ENCODE results near the gene HYDIN.
"Not testable (repeated sequence)": the region's sequence is repeated elsewhere in the genome, so short reads cannot be mapped to it uniquely, and the experiment has no call there.

HYDIN gene

DNA sequence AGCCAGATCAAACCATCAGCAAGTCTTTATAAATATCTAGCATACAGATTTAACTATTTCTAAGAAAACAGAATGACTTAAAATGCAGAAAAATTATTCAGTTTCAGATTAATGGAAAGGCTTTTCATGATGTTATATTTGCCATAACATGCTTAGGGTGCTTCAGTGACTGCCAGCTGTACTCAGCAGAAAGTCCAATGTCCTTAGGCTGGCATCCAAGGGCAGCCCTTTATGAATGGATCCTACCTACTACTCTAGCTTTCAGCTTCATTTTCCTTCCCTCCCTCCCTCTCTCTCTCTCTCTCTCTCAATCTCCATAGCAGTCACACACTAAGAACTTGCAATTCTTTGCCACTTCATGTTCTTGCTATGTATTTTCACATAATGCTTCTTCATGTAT is 124.6 kb downstream of the HYDIN start:
- DNase-seq = not testable (repeated sequence)

DNA sequence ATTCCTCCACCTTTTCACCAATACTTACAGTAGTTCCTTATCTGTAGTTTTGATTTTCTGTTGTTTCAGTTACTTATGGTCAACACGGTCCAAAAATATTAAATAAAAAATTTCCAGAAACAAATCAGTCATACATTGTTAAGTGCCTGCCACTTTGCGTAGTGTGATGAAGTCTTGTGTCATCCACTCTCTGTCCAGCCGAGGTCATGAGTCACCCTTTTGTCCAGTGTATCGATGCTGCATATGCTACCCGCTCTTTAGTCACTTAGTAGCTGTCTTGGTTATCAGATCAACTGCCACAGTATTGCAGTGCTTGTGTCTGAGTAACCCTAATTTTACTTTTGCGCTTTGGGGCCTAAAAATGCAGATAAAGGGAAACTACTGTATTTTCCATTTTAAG is 146.9 kb downstream of the HYDIN start:
- DNase-seq = not testable (repeated sequence)

DNA sequence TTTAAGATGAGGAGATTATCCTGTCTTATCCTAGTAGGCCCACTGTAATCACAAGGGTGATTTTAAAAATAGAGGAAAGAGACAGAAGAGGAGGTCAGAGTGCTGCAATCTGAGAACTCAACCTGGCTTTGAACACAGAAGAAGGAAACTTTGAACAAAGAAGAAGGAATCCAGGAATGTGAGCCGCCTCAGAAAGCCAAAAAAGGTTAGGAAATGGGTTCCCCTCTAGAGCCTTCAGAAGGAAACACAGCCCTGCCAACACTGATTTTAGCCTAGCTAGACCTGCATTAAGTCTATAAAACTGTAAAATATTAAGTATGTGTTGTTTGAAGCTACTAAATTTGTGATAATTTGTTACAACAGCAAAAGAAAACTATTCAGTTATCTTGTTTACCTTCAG is 149.7 kb downstream of the HYDIN start:
- DNase-seq = not testable (repeated sequence)

DNA sequence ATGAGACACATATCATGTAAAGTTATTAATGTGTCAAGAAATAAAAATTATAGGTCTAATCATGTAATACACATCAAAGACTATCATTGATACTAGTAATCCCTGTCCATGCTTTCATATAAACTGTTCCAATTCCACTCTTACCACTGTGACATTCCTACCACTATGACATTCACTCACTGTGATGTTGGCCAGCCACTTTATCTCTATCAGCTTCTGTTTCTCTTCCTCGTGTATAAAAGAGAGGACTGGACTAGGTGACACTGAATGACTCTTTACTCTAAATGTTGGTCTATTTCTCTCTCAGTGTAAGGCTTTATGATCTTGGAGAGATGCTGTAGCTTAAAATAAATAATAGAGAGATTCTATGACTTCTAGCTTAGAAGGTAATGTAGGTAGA is 150.3 kb downstream of the HYDIN start:
- not testable (repeated sequence) for DNase-seq

DNA sequence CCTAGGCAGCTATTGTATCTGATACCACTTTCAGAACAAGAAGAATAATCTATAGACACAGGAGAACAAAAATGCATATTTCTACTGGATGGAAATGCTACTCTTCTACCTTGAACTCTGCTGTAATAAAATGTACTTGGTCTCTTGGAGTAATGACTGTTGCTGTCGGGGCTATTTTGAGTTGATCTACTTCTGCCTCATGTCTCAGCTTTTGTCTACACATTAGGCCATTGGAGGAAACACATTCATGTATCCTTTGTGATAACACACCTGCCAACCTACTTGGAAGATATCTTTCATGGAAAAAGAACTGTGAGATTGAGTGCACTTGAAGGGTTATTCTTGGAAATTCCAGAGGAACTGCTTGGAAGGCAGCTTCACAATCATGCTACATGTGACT is 159.9 kb downstream of the HYDIN start:
- DNase-seq = not testable (repeated sequence)

DNA sequence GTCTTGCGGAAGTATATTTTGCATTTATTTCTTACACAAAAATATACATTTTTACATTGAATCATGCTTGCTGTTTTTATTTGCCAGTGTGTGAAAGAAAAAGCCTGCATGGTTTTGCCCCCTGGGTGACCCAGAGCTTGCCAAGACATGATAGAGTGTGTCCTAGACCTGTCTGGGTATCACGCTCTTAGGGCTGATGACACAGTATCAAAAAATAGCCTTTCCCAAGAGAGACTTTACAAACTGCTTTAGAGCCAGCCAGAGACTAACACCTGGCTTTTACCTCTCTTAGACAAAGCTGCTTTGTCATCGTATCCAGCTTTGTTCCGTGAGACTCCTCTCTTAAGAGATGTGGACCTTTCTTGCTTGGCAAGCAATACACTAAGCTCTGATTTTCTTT is 160.7 kb downstream of the HYDIN start:
- DNase-seq = not testable (repeated sequence)

DNA sequence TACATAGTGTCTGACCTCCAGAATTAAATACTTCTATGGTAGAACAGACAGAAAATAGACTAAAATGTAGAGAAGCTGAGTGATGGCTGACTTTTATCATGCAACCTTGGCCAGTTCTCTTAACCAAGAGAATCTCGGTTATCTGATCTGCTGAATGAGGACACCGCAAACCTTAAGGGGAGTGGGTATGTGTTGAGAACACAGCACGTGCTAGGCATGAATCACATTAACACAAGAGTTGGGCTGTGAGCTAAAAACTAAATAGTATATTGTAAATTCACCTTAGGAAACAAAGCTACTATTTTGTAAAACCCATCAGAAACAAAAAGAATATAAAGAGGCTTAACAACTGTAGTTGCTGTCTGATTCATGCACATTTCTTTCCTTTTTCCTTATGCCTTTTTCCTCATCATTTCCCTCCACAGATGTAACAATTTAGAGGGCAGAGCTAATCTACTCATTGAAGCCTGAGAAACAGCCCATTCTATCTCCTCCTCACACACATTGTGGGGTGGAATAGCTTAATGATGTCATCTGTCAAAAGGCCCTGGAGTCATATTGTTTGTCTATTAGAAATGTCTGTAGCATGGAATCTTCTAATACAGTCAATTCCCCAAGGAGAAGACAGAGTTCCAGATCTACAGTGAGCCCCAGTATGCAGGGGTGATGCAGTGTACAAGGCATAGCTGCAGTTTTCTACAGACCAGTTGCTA is 176.5 kb downstream of the HYDIN start:
- DNase-seq = not testable (repeated sequence)

DNA sequence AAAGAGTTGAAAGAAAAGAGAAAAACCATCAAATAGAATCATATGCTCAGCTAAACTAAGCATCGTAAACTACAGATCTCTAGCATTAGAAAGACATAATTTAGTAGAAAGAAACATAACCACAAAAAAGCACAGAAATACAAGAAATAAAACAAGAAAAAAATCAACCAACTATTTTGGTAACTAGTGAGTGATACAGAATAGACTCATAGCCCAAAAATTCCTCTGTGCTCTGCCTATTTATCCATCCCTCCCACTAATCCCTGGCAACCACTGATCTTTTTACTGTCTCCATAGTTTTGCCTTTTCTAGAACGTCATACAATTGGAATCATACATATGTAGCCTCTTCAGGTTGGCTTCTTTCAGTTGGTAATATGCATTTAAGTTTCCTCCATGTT is 180.2 kb downstream of the HYDIN start:
- not testable (repeated sequence) for DNase-seq

DNA sequence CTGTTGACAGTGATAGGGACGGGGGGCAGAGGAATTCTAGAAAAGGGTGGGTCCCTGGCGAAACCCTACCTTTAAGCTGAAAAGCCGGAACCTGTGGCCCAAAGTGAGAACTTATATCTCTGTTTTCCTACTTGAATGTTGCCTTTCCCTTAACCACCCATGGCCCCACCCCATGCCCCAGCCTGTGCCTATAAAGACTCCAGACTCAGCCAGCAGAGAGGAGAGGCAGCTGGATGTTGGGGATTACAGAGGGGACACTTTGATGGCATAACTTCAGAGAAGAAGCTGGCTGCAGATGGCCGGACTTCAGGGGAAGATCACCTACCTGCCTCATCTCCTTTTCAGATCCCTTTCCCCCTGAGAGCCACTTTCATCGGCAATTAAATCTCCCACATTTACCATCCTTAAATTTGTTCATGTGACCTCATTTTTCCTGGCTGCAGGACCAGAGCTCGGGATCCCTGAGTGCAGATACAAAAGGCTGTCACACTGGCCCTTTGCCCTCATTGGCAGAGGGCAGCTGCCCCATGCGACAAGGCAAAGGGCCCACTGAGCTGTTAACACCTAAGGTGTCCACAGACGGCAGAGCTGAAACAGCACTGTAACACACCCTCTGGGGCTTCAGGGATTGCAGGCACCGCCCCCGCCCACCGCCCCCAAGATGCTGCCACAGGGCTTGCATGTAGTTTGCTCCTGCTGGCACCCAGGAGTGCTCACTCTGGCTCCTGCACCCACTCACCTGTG is 191.0 kb downstream of the HYDIN start:
- DNase-seq = not testable (repeated sequence)

DNA sequence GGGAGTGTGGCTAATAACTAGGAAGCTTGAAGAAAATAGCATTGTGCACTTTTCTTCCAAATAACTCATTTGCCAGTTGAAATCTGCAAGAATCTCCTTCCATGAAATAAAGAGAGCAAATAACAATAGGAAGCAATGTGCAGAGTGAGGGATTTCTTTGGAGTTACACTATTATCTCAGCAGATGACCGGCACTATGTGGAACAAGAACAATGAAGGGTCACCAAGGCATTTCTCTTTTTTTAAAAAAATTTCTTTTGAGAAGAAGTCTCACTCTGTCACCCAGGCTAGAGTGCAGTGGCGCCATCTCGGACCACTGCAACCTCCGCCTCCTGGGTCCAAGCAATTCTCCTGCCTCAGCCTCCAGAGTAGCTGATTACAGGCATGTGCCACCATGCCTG is 192.1 kb downstream of the HYDIN start:
- DNase-seq = not testable (repeated sequence)

DNA sequence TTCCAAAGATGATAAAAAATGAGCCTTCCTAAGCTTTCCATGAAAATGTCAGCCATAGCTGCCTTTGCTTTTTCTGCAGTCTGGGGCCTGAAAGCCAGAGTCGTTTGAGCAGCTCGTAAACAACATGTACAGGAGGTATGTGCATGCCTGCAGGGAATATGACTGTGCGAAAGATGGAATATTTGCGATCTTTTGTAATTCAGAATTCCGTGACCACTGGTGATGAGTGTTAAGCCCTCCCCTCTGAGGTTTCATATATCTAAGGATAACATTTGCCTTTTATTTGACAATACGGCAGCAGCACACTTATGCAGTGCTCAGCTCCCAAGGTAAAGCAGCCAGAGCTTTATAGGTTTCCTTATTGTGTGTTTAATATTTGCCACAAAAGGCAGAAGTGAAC is 192.5 kb downstream of the HYDIN start:
- DNase-seq = not testable (repeated sequence)

DNA sequence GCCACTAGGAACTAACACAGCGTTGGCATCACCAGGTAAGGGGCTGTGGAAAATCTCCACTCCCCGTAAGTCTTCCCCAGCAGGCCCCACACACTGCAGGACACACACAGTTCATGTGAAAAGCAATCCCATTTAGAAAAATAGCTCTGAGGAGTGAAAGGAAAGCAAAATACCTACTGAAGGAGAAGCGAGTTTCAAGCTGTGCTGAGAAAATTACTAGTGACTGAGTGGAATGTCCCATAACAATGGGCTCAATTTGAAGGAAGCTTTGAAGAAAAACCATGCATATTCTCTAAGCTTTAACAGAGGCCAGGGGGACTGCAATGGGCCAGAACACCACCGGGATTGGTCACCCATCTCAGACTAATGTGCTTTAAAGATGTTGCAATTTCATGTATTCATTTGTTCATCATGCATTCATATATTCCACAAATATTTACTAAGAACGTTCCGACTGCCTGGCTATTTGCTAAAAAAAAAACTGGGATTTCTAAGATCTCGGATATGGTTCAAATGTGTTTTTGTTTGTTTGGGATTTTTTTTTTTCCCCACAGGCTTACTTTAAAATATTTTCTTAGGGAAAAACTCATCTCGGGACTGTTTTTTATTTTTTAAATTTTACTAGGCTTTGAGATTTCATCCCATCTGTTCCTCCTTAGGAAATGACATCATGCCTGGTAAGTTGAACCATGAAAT is 202.3 kb downstream of the HYDIN start:
- DNase-seq = not testable (repeated sequence)

DNA sequence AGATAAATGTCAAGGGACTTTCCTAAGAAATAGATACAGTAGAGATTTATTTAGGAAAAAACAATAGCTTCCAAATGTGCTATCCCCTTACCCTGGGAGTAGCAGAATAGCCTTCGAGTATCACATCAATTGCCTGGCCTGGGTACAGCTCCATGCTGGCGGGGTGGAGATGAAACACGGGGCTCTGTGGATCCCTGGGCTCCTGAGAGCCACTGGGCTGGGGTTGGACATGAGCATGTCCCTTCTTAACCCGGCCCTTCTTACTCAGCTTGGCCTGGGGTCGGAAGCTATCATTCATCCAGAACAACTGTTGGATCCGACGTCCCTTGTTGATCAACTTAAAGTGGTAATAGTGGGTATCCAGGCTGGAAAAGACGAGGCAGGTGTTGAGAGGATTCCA is 203.0 kb downstream of the HYDIN start:
- not testable (repeated sequence) for DNase-seq

DNA sequence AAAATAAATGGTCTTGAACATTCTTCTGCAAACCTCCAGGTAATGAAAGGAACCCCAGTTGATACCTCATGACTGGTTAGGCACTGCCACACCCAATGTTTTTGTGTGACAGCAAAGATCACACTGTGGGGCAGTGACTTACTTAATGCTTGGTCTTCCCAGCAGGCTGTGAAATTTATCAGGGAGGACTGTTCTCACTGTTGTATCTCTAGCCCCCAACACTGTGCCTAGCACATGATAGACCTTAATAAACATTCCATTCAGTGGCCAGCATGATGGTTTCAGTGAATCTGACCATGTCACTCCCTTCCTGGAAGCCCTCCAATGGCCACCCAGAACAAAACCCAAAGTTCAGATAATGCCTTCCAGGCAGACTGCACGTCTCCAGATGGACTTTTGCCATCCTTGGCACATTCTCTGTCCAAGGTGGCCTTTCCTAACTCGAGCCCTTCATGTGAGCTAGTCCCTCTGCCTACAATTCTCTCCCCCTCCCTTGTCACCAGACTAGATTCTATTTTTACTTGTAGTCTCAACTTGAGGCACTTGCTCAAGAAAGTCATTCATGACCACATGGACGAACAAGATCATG is 206.6 kb downstream of the HYDIN start:
- not testable (repeated sequence) for DNase-seq

DNA sequence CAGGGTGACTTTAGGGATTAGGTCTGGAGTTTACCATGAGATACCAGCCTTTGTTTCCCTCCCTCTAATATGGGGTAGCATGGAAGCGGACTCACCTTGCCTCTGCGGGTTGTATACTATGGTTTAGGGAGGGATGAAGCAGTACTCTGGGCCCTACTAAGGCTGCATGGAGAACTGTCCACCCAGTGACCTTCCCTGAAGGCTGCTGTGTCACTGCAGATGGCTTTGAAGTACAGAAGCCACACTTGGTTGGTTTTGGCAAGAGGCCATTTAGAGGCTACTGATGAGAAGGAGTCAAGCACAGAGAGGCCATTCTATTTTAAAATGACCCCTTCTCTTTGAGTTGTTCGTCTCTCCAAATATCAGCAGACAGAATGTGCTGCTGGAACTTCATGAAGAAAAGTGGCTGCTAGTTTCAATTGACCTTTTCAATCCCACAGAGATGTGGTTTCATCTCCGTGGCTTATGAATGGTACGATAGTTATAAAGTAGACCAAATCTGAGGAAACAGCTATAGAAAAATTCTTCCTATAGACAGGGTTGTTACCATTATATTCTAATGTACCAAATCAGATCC is 208.5 kb downstream of the HYDIN start:
- DNase-seq = not testable (repeated sequence)

DNA sequence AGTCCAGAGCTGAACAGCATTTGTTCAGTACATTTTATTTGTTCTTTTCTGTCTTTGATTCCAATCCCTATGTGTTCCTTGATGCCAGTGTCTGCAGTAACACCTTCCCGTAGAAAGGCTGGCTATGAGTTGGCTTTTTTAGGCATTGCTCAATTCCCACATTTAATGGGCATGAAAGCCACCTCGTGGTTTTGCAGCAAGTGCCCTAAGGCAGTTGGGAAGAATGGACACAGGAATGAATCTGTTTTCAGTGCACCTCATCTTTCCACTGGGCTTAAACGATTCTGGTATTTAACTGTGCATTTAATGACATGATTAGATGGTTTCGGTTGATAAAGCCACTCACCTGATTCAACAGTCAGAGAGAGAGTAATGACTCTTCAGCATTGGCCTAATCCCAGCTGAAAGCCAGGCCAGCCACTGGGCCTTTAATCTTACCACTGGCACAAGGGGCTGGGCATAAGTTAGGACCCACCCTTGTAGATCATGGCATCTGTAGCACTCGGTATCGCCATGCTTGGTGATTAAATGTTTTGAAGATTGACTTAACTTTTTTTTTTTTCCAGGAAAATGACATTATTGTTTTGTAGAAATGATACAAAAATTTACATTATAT is 211.3 kb downstream of the HYDIN start:
- not testable (repeated sequence) for DNase-seq

DNA sequence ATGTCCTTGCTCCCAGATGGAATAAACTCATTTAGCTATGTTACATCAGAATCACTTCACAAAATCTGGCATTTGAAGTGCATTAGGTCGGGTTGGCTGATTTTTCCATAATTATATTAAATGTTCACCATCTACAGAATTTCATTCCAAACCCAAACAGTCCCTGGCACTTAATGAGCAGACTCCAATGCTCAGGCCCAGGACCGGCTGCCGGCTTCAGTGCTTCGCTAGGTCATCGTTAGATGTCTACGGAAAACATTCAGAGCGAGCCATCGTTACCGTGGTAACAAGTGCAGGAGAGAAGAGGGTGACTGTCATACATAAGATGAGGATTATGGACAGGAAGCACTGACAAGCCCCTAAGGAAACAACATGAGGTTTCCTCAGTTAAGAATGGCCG is 215.1 kb downstream of the HYDIN start:
- DNase-seq = not testable (repeated sequence)

DNA sequence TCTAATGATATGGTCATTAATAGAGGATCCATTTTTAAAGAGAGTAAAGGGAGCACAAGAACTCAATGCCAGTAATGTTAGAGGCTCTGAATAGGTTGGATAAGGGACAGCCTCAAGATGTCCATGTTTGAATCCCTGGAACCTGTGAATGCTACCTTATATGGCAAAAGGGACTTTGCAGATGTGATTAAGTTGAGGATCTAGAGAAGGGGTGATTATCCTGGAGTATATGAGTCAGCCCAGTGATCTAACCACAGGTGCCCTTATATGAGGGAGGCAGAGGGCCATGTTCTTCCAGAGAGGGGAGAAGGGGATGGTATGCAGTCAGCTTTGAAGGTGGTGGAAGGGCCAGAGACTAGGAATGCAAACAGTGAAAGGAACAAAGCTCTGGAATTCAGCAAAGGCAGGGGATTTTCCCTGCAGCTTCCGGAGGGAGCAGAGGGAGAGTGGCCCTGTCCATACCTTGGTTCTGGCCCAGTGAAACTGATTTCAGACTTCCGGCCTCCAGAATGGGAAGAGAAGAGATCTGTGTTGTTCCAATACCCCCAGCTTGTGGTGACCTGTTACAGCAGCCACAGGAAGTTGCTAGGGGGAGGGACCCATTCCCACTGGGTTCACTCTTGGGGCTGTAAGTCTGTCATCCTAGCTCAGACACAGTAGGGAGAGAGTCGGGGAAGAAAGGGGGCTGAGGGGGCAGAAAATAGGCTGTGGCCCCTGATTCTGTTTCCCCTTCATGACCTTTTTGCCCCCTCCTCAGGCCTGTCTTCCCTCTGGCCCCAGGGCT is 220.9 kb downstream of the HYDIN start:
- not testable (repeated sequence) for DNase-seq

DNA sequence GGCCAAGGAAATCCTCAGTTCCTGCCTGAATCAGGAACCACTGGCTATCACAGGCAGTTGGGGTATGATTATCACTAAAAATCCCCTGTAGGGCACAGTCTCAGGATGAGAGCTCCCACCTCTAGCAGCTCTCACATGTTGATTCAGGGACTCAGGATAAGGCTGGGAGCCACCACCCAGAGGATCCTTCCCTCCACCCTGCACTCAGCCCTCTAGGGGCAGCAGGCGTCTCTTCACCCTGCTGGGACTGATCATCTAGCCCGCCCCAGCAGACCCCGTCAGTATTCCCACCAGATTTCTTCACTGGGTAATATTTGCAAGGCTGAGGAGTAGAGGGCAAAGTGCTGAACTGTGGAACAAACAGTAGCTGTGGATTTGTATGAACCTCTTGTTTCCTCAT is 224.0 kb downstream of the HYDIN start:
- DNase-seq = not testable (repeated sequence)

DNA sequence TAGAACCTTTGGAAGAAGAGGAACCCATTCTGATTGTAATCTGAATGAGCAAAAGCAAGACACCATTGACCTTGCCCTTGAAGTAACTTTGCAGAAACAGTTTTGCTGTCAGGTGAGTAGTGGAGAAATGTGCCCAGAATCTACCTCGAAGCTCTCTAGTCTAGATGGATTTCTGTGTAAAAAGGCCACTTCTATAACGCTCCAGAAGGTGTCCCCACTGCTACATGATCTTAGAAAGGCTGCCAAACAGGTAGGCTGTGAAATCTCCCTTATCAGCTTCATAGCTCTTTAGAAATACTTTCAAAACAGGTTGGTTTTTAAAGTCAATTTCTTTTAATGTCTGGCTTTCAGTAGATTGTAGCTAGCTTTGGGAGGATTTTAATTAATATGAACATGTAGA is 230.8 kb downstream of the HYDIN start:
- DNase-seq = not testable (repeated sequence)

DNA sequence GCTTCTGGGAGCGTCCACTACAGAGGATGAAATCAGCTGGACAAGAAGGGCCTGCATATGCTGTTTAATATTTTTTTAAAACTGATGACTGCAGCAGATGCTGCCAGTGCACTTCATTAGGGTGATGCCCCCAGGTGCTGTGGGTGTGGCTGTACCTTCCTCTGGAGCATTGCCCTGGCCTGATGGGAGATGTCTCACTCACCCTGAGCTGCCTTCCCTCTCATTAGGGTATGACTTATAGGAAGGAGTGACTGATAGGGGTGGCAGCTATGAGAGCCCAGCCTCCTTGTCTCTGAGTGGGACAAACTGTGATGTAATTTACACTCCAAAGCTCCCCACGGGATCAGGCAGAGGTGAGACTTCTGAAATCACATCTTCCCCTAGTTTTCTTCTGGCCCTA is 234.7 kb downstream of the HYDIN start:
- DNase-seq = not testable (repeated sequence)
